Neuronal stem cell (in vitro differentiated cells): ENCODE results near the gene CALML6.

Source experiments
- DNase-seq: peaks from one replicate; pipeline ENCODE4 v3.0.0-alpha.2; 2013; ENCODE audit warnings: low spot score
- H2AFZ ChIP-seq: one replicate; pipeline ENCODE4 v1.6.1; 2013; ENCODE audit warnings: mild to moderate bottlenecking, low read length, inconsistent platforms
- H2AK5ac ChIP-seq: 2 replicates; pipeline ENCODE4 v1.6.1; 2013; ENCODE audit warnings: low read depth, mild to moderate bottlenecking, inconsistent platforms, low read length, moderate library complexity, mixed read lengths
- H2BK120ac ChIP-seq: 2 replicates; pipeline ENCODE4 v1.6.1; 2013; ENCODE audit warnings: low read depth, mild to moderate bottlenecking, inconsistent platforms, low read length, moderate library complexity, mixed read lengths
- H2BK12ac ChIP-seq: one replicate; pipeline ENCODE4 v1.6.1; 2013; ENCODE audit warnings: low read length, inconsistent platforms
- H2BK15ac ChIP-seq: 2 replicates; pipeline ENCODE4 v1.6.1; 2013; ENCODE audit warnings: mild to moderate bottlenecking, low read length, inconsistent platforms, mixed read lengths
- H2BK5ac ChIP-seq: one replicate; pipeline ENCODE4 v1.6.1; 2013; ENCODE audit warnings: inconsistent platforms, mild to moderate bottlenecking, low read length, moderate library complexity
- H3K14ac ChIP-seq: one replicate; pipeline ENCODE4 v1.6.1; 2013; ENCODE audit warnings: low read length, inconsistent platforms
- H3K18ac ChIP-seq: 2 replicates; pipeline ENCODE4 v1.6.1; 2013; ENCODE audit warnings: low read length, inconsistent platforms
- H3K23ac ChIP-seq: 2 replicates; pipeline ENCODE4 v1.6.1; 2013; ENCODE audit warnings: low read depth, mild to moderate bottlenecking, mixed read lengths, low read length, inconsistent platforms; ENCODE audit not compliant: poor library complexity
- H3K27ac ChIP-seq: replicated peaks from 3 replicates; pipeline ENCODE4 v1.5.1; 2013; ENCODE audit warnings: low read length, inconsistent platforms
- H3K27me3 ChIP-seq, 3 experiments: 2 replicates each; pipeline ENCODE4 v1.6.1; 2013; ENCODE audit warnings: low read length in 3 of 3, mild to moderate bottlenecking in 2 of 3, inconsistent platforms in 1 of 3, low read depth in 1 of 3, mixed read lengths in 1 of 3, moderate library complexity in 1 of 3; ENCODE audit not compliant: control insufficient read depth in 3 of 3, insufficient read depth in 3 of 3
- H3K36me3 ChIP-seq, 2 donors: replicated peaks in 1 of 2; 2 replicates each; pipeline ENCODE4 v1.6.1; 2013; ENCODE audit warnings: low read length in 2 of 2; ENCODE audit not compliant: control insufficient read depth in 2 of 2, insufficient read depth in 2 of 2
- H3K4ac ChIP-seq: 2 replicates; pipeline ENCODE4 v1.6.1; 2013; ENCODE audit warnings: inconsistent platforms, mild to moderate bottlenecking, low read length, moderate library complexity
- H3K4me1 ChIP-seq, 2 donors: 1 replicate in 1 of 2; 2 replicates in 1 of 2; pipeline ENCODE4 v1.6.1; 2013; ENCODE audit warnings: low read length in 2 of 2, low read depth in 1 of 2; ENCODE audit not compliant: control insufficient read depth in 2 of 2, insufficient read depth in 1 of 2
- H3K4me2 ChIP-seq: one replicate; pipeline ENCODE4 v1.6.1; 2013; ENCODE audit warnings: mild to moderate bottlenecking, low read length, inconsistent platforms; ENCODE audit not compliant: insufficient read depth, poor library complexity, severe bottlenecking
- H3K4me3 ChIP-seq, 2 donors: 2 replicates each; pipeline ENCODE4 v1.5.1; 2013; ENCODE audit warnings: low read length in 2 of 2, mild to moderate bottlenecking in 2 of 2, inconsistent platforms in 1 of 2, moderate library complexity in 1 of 2
- H3K79me1 ChIP-seq: one replicate; pipeline ENCODE4 v1.6.1; 2013; ENCODE audit warnings: low read depth, mild to moderate bottlenecking, inconsistent platforms, low read length, moderate library complexity
- H3K9ac ChIP-seq: one replicate; pipeline ENCODE4 v1.6.1; 2013; ENCODE audit warnings: mild to moderate bottlenecking, low read depth, low read length, inconsistent platforms; ENCODE audit not compliant: poor library complexity
- H3K9me3 ChIP-seq, 2 donors: replicated peaks in 1 of 2; 2 replicates each; pipeline versions ENCODE3 to v1.6.1; 2013; ENCODE audit warnings: low read length in 2 of 2, mild to moderate bottlenecking in 2 of 2, inconsistent platforms in 1 of 2, low read depth in 1 of 2, mixed read lengths in 1 of 2, moderate library complexity in 1 of 2; ENCODE audit not compliant: control insufficient read depth in 2 of 2, insufficient read depth in 1 of 2
- H4K8ac ChIP-seq: one replicate; pipeline ENCODE4 v1.6.1; 2013; ENCODE audit warnings: low read depth, mild to moderate bottlenecking, inconsistent platforms, low read length, moderate library complexity
- H4K91ac ChIP-seq: one replicate; pipeline ENCODE4 v1.6.1; 2013; ENCODE audit warnings: low read length, low read depth, mild to moderate bottlenecking, inconsistent platforms; ENCODE audit not compliant: poor library complexity
- WGBS, 2 donors: extraction: QIAGEN DNeasy Blood & Tissue Kit; methylation state at CpG; one replicate each; pipeline ENCODE4 v1.1.7; 2013; ENCODE audit warnings: missing lambda C conversion rate in 2 of 2, mixed read lengths in 1 of 2; ENCODE audit not compliant: insufficient read length in 2 of 2, insufficient replicate concordance in 1 of 2; ENCODE audit errors: extremely low coverage in 2 of 2; 5-methylcytosine and 5-hydroxymethylcytosine counted together

Gene CALML6

GRCh38 chr1:1892763-1893120, 22.3 kb upstream of the CALML6 start:
- H3K4ac ChIP-seq: no peak overlapping the region
- H3K4me3 ChIP-seq: no peak overlapping the region
- no peak overlapping the region for H2AK5ac ChIP-seq
- no peak overlapping the region for H3K18ac ChIP-seq
- H4K8ac ChIP-seq: no peak overlapping the region
- H3K14ac ChIP-seq: no peak overlapping the region
- peaks cover 0 to 8% of the 10 kb centered on the region in 2 donors for H3K9me3 ChIP-seq
- H2AFZ ChIP-seq: no peak overlapping the region
- DNase-seq: no peak
- no peak overlapping the region for H2BK120ac ChIP-seq
- no CpG with 5 or more reads among the region's 7 CpGs for WGBS, 2 donors
- no peak overlapping the region for H3K9ac ChIP-seq
- no peak overlapping the region for H3K27ac ChIP-seq
- H3K4me1 ChIP-seq: peaks cover 14 to 28% of the 10 kb centered on the region in 2 donors
- no peak overlapping the region for H4K91ac ChIP-seq
- no peak overlapping the region for H2BK15ac ChIP-seq
- no peak overlapping the region for H2BK5ac ChIP-seq
- no peak overlapping the region for H3K4me2 ChIP-seq
- H3K23ac ChIP-seq: no peak overlapping the region
- no peaks in the 10 kb centered on the region for H3K27me3 ChIP-seq
- H2BK12ac ChIP-seq: no peak overlapping the region
- H3K79me1 ChIP-seq: peaks cover 5% of the 10 kb centered on the region
- H3K36me3 ChIP-seq: peaks cover 0 to 10% of the 10 kb centered on the region in 2 donors

GRCh38 chr1:1893291-1893985, 21.6 kb upstream of the CALML6 start:
- no peak overlapping the region for H2AFZ ChIP-seq
- peaks cover 5% of the 10 kb centered on the region for H3K79me1 ChIP-seq
- H2BK5ac ChIP-seq: peak overlapping the region; percentile 71
- DNase-seq: no peak
- peaks cover under 1 to 5% of the 10 kb centered on the region in 2 donors for H3K9me3 ChIP-seq
- peaks cover 0 to 4% of the 10 kb centered on the region in 2 donors for H3K36me3 ChIP-seq
- no peak overlapping the region for H3K4me3 ChIP-seq
- H3K18ac ChIP-seq: peak overlapping the region; percentile 70
- H3K9ac ChIP-seq: peak overlapping the region; percentile 44
- no peak overlapping the region for H2BK120ac ChIP-seq
- no peak overlapping the region for H4K8ac ChIP-seq
- no peaks in the 10 kb centered on the region for H3K27me3 ChIP-seq
- no CpG with 5 or more reads among the region's 19 CpGs for WGBS, 2 donors
- H3K27ac ChIP-seq: no peak overlapping the region
- no peak overlapping the region for H3K4me2 ChIP-seq
- peak overlapping the region; percentile 95 for H2AK5ac ChIP-seq
- no peak overlapping the region for H4K91ac ChIP-seq
- H3K14ac ChIP-seq: peak overlapping the region; percentile 82
- peak overlapping the region; percentile 97 for H3K23ac ChIP-seq
- H2BK12ac ChIP-seq: peak overlapping the region; percentile 63
- H3K4ac ChIP-seq: peak overlapping the region; percentile 53
- peaks cover 14 to 26% of the 10 kb centered on the region in 2 donors for H3K4me1 ChIP-seq
- H2BK15ac ChIP-seq: peak overlapping the region; percentile 92

- Histone ChIP-seq H3K18ac (peak overlapping the region; percentile 64), H3K9ac (no peak overlapping the region), H2AFZ (no peak overlapping the region), H3K36me3 (no peaks in the 10 kb centered on the region), H2AK5ac (peak overlapping the region; percentile 84), H3K14ac (peak overlapping the region; percentile 56), H2BK15ac (peak overlapping the region; percentile 92), H3K4ac (peak overlapping the region; percentile 53), H4K8ac (no peak overlapping the region), H3K27ac (no peak overlapping the region), H2BK120ac (no peak overlapping the region), H3K79me1 (peaks cover 5% of the 10 kb centered on the region), H3K4me3 (no peak overlapping the region), H2BK5ac (no peak overlapping the region), H3K4me2 (no peak overlapping the region), H3K9me3 (peaks cover 0 to 7% of the 10 kb centered on the region in 2 donors), H3K27me3 (no peaks in the 10 kb centered on the region), H3K23ac (peak overlapping the region; percentile 73), H3K4me1 (peaks cover 14 to 24% of the 10 kb centered on the region in 2 donors), H2BK12ac (peak overlapping the region; percentile 63), H4K91ac (no peak overlapping the region)
- no CpG with 5 or more reads among the region's 2 CpGs for WGBS, 2 donors
- no peak for DNase-seq
Measured at GRCh38 chr1:1893997-1894353, 21.1 kb upstream of the CALML6 start.

GRCh38 chr1:1894354-1895059, 20.6 kb upstream of the CALML6 start:
- no CpG with 5 or more reads among the region's 14 CpGs for WGBS, 2 donors
- no peak for DNase-seq
- H3K4me2 ChIP-seq: no peak overlapping the region
- no peak overlapping the region for H4K8ac ChIP-seq
- no peak overlapping the region for H2AFZ ChIP-seq
- H3K23ac ChIP-seq: peak overlapping the region; percentile 61
- no peak overlapping the region for H2BK120ac ChIP-seq
- H3K36me3 ChIP-seq: no peaks in the 10 kb centered on the region
- peak overlapping the region; percentile 64 for H3K18ac ChIP-seq
- H3K4me3 ChIP-seq: no peak overlapping the region
- peak overlapping the region; percentile 38 for H3K9ac ChIP-seq
- H2AK5ac ChIP-seq: peak overlapping the region; percentile 79
- H3K27ac ChIP-seq: no peak overlapping the region
- H3K4ac ChIP-seq: no peak overlapping the region
- H3K79me1 ChIP-seq: peaks cover 5% of the 10 kb centered on the region
- H3K4me1 ChIP-seq: peaks cover 14 to 24% of the 10 kb centered on the region in 2 donors
- no peak overlapping the region for H4K91ac ChIP-seq
- H2BK15ac ChIP-seq: peak overlapping the region; percentile 92
- peaks cover 0 to 7% of the 10 kb centered on the region in 2 donors for H3K9me3 ChIP-seq
- H2BK5ac ChIP-seq: peak overlapping the region; percentile 21
- no peaks in the 10 kb centered on the region for H3K27me3 ChIP-seq
- H3K14ac ChIP-seq: peak overlapping the region; percentile 78
- peak overlapping the region; percentile 81 for H2BK12ac ChIP-seq
